ENCODE measurements around the gene CCR2.
"Not testable (repeated sequence)": the region's sequence is repeated elsewhere in the genome, so short reads cannot be mapped to it uniquely, and the experiment has no call there.

Gene CCR2

DNA sequence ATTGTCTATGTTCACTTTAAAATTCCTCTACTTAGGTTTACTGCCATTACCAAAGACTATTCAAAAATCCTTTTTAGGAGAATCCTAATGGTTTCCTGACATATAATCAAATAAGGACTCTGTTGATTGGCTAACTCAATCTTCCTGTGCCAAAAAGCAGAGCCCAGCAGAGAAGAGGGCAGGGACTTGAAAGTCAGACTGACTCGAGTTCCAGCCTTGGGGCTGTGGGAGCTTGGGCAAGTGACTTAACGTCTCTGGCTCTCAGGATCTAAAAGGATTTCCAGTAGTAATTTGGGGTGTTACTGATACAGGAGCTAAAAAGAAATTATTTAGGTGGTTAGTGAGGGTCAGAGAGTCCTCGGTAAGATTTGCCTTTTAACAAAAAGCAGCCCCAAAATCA, 27.7 kb downstream of the CCR2 start:
- no peak for DNase-seq

DNA sequence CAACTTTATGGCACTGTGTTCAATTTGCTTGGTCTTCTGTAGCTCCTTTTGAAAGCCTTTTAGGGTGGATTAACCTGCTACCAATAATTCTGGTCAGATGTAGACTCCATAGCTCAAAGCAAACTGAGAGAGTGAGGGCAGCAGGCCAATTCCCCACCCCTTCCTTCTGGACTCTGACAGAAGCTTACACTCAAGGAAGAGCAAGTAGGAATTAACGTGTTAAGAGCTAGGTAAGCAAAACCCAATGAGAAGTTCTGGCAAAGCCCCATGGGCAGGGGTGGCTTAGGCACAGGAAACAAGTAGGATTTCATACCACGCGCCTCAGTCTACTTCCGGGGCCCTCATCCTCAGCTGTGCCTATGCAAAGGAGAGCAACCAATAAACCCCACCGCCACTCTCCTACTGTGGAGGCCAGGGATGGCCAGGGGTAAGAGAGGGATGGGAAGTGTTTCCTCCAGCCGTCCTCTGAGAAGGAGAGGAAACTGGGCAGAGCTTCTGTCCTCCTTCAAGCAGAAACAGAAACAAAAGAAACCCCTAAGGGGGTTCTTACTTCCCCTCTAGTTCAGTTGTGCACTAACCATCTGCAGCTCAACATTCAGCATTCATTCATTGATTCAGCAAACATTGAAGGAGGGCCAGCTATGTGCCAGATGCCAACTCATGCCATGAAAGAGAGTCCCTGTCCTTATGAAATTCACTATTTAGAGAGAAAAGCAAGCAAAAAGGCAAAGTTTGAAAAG, 29.5 kb downstream of the CCR2 start:
- DNase-seq: no peak

DNA sequence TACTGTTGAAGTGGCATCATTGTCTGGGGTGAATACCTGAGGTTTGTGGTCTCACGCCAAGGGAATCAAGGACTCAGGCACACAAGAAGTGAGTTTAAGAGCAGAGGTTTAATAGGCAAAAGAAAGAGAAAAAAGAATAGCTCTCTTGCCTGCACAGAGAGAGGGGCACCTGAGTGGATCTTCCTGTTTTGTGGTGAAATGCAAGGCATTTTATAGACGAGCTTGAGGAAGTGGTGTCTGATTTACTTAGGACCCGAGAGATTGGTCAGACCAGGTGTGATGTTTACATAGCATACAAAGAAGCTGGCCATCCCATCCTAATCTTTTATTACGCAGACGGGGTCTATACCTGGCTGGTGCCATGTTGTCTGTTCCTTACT, 30.0 kb downstream of the CCR2 start:
- no peak for DNase-seq

DNA sequence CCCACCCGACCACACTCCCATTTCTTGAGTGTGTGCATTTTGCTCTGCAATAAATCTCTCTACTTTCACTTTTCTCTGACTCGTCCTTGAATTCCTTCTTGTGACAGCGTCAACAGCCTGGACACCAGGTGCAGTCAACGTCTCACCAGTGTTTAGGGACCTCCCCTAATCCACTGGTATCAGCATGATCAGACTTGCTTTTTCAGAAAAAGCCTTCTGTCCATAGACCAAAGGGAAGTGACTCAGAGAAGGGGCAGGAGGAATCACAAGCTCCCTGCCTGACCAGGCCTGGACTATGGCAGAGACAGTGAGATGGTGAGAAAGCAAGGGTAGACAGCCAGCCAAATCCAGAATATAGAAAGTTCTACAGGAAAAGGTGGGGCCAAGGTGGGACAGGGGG, 32.3 kb downstream of the CCR2 start:
- DNase-seq: peak; percentile 18

DNA sequence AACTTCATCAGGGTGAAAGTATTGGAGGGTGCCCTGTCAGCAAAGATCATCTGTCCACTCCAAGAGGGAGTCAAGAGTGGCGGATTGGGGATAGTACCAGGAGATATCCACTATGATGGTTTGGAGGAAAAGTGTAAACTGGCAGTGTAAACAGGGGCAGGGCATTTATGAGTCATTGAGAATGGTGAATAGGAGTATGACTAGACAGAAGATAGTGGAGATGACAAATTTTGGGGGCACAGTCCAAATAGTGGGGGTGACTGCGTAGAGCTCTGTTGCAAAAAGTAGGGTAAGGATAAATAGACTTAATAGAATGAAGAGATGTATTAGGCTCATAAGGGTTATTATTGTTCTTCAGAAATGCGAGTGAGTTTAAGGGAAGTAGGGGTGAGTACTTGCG, 34.9 kb downstream of the CCR2 start:
- not testable (repeated sequence) for DNase-seq

DNA sequence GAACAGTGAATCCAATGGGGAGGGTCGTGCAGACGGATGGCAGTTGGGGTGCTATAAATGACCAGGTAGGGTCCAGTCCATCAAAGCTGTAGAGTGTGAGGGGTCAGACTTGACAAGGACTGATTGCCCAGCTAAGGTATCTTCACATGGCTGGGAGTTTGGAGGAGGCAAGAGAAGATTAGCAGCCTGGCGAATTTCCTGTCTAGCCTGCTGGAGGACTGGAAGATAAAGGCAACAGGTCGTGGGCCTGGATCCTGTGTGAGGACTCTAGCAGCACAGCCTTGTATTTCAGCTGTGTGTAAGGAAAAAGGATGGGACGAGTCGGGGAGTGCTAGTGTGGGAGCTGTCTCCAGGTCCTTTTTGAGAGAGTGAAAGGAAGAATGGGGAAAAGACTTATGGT, 35.4 kb downstream of the CCR2 start:
- DNase-seq: no peak

DNA sequence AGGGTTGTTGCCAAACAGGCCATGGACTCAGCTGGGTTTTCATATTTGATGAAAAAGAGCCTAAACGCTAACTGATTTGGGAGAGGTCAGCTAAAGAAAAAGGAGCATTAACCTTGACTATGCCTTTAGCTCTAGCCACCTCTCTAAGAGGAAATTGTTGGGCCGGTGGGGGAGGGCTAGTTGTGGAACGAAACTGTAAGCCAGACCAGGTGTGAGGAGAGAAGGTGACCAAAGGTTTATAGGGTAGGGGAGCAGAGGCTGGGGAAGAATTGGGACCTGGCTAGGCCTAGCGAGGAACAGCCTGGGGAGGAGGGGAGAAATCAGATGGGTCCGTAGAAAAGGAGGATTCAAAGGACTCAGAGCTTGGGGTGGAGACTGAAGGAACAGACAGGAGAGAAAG, 37.6 kb downstream of the CCR2 start:
- not testable (repeated sequence) for DNase-seq

DNA sequence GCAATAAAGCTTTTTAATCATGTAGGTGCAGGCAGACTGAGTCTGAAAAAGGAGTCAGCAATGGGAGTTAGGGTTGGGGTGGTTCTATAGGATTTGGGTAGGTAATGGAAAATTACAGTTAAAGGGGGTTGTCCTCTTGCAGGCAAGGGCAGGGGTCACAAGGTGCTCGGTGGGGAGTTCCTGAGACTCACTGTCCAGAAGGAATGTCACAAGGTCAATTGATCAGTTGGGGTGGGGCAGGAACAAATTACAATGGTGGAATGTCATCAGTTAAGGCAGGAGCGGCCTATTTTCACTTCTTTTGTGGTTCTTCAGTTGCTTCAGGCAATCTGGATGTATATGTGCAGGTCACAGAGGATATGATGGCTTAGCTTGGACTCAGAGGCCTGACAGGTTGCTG, 39.1 kb downstream of the CCR2 start:
- DNase-seq: no peak

DNA sequence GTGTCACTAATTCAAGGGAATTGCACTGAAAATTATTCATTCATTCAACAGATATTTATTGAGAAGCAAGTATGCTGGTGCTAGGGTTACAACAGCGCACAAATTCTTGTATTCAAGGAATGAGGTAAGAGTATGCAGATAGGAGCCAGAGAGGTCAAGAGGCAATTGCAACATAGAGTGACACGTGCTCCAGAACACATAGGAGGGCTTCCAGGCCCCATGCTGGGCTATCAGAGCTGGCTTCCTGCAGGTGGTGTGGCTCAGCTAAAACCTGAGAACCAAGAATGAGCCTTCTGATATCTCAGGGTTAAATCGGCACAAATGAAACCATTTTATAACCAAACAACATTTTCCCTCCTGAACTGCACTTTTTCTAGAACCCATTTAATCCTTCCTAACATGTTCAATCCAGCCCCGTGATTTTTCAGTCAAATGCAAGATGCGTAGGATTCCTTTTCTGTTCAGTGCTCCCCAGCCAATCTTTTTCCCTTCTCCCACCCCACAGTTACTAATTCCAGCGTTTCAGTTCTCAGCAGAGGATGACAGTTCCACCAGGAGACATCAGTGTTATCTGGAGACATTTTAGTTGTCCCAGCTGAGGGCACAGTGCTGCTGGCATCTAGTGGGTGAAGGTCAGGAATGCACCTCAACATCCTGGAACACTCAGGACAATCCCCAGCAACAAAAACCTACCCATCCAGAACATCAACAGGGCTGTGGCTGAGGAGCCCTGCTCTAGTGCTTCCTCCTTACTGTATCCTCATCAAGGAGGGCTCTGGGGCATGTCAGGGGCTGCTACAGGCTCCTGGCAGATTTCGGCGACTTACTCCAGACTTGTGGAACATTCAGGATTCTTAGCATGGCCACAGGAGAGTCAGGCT, 39.9 kb downstream of the CCR2 start:
- no peak for DNase-seq

DNA sequence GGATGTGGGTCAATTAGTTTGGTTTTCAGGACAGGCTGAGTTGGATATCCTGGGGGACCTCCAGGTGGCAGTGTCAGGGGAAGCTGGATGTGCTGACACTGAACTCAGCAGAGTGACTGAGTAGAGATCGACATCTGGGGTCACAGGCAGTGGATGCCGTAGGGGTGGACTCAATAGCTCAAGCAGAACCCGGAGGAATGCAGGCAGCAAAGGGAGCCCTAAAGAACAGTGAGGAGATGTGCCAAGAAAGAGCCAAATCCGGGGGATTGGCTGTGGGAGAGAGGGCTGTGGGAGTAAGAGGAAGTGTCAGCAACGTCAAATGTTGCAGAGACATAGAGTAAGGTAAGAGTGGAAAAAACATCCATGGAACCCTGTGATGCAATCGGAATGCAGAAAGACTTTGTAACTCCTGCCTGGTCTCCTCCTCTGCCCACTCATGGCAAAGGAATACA, 41.3 kb downstream of the CCR2 start:
- no peak for DNase-seq

DNA sequence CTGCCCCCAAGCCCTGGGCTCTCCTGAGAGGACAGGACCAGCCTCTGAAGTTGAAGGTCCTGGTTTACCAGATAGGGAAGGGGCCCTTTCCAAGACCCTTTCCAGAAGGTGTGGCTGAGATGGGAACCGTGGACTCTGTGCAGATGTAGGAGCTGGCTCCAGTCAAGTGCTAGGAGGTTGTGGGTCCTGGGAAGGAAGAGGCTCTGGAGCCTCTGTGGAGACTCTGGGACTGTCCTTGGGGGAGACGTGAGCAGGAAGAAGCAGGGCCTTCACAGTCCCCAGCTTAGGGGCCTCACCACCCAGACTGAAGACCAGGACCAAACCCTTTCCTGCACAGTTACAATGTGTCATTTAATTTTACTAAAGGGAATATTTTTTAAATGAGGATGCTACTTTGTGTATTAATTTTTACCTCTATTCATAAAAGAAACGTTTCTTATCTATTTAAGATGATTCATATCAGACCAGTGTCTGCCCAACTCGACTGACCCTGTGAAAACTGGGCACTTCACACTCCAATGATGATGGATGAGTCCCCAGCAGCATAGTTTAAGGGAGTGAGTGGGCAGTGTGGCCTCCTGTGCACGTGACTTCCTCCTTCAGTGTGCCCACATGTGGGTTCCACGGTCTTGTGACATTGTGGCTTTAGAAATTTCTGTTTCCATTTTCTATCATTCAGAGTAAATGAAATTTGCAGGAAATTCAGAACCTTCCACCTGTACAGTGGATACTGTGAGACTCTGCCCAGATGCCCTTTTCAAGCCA, 42.0 kb downstream of the CCR2 start:
- no peak for DNase-seq

DNA sequence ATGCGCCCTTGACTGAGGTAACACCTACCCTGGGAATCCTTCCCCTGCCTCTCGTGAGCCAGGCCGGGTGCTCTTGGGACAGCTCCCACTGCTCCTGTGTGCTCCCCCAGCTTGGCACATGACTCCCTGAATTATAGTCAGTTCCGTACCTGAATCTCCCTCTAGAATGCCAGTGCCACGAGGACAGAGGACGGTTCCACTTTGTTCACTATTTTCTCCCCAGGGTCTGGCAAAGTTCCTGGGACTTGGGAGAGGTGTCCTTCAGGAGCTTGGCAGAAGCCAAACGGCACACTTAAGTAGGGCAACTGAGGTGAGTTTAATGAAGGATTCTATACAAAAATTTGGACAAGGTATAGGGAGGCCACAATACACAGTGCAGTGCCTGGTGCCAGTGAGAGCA, 43.2 kb downstream of the CCR2 start:
- no peak for DNase-seq

DNA sequence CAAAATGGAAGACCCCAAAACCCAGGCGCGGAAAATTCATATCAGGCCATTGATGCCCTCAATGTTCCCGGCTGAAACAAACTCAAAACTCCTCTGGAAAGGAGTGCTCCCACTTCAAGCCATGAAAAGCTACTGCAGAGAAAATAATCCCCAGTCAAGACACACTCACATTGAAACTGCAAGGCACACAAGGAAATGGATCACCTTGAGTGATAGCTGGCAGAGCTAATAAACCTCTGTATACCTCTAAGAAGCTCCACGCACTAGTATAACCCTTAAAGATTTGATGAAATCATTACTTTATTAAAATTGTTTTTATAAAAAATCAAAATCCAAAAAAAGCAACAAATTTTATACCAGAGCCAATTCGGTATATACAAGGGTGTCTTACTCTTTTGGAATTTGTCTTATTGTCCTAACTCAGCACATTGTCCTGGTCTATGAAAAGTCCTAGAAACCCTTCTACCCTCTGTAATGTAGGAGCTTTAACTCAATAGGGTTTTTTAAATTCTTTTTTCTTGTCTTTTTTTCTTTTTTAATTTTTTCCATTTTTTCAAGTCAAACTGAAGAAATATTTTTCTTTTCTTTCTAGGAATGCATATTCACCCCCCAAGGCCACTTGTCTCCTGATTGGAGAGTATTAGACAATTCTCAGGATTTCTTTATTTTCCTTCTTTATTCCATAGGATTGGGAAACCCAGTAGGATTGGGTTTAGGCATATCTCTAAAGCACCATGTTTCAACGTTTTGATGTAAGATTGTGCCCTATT, 44.5 kb downstream of the CCR2 start:
- DNase-seq: no peak

DNA sequence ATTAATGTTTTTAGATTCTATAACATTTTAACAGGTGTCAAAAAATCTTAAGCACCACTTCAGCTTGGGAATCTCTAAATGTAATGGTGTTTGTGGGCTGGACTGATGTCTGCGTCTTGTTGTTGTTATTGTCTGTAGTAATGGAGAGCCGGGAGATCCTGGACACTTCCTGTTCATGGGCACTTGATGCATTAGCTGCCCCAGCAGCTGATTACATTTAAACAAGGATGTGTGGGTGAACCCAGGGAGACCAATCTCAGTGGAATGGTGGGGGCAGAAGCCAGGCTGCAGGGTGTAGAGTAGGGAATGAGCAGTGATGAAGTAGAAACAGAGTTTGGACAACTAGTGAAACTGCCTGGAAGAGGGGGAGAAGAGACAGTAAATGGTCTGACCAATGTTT, 45.2 kb downstream of the CCR2 start:
- no peak for DNase-seq

DNA sequence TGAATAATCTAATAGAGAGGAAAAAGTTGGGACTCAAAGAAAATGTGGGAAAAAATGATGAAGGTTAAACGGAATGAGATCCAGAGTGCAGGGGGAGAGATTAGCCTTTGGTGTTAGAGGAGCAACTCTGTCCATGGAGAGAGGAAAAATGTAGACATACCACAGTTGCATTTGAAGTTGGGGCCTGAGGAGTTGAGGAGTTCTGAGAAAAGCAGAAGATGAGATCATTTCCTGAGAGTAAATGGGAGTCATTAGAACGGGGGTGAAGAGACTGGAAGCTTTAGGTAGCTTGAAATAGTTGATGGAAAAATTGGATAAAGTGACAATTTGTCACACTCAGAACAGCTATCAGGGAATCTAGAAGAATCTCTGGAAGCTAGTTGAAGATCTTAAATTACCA, 45.6 kb downstream of the CCR2 start:
- DNase-seq: no peak

DNA sequence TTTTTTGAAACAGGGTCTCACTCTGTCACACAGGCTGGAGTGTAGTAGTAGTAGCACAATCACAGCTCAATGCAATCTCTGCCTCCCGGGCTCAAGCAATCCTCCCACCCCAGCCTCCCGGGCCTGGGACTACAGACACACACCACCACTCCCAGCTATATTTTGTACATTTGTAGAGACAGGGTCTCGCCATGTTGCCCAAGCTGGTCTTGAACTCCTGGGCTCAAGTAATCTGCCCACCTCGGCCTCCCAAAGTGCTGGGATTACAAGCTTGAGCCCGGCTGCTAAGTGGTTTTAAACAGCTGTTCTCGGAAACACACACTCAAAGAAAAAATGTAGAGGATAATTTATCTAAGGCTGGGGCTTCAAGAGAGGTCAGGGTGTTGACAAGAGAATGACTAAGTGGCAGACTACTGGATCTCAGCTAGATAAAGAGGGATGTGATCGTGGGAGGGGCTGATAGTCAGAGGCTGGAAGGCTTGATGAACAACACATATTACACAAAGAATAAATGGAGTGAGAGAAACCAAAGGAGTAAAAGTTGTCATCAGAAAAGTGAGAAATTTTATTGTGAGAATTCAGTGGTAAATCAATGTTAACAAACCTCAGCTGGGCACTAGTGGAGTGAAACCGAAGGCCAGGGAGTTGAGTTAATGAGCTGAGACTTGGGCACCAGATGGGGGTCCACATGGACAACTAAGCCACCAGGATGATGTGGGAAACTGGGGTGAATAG, 46.3 kb downstream of the CCR2 start:
- no peak for DNase-seq

DNA sequence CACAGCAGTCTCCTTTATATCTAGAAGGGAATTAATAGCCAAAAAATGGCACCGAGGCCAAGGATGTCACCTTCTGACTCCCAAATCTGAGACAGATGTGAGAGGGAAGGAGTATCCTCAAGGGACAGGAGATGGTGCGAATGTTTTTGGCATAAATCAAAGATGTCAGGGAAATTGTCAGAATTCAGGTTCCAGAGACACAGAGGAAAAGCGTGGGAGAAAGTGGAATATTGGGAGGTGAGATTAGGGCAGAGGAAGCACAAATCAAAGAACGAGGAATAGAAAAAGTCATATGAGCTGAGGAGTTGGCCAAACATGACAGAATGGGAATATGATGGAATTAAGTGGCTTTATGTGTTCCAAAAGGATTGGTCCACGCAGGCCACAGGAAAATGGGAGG, 46.9 kb downstream of the CCR2 start:
- DNase-seq: no peak

DNA sequence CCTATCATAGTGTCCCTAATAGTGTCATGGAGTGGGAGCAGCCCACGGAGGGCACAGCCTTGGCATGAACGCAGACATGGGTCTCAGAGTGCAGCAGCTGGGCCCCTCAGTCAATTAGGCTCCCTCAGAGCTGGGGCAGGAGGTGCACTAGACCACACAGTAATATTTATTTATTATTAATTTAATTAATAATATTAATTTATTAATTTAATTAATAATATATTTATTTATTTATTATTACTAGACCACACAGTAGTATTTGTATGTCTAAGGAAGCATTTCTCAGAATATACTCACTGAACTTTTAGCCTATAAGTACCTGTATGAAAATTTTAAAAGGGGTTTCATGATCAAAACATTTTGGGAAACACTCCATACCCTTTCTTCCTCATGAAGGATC, 47.7 kb downstream of the CCR2 start:
- DNase-seq: no peak

DNA sequence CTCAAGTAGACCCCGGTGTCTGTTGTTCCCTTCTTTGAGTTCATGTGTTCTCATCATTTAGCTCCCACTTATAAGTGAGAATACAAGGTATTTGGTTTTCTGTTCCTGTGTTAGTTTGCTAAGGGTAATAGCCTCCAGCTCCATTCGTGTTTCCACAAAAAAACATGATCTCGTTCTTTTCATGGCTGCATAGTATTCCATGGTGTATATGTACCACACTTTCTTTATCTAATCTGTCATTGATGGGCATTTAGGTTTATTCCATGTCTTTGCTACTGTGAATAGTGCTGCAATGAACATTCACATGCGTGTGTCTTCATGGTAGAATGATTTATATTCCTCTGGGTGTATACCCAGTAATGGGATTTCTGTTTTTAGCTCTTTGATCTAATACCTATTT, 49.0 kb downstream of the CCR2 start:
- not testable (repeated sequence) for DNase-seq

DNA sequence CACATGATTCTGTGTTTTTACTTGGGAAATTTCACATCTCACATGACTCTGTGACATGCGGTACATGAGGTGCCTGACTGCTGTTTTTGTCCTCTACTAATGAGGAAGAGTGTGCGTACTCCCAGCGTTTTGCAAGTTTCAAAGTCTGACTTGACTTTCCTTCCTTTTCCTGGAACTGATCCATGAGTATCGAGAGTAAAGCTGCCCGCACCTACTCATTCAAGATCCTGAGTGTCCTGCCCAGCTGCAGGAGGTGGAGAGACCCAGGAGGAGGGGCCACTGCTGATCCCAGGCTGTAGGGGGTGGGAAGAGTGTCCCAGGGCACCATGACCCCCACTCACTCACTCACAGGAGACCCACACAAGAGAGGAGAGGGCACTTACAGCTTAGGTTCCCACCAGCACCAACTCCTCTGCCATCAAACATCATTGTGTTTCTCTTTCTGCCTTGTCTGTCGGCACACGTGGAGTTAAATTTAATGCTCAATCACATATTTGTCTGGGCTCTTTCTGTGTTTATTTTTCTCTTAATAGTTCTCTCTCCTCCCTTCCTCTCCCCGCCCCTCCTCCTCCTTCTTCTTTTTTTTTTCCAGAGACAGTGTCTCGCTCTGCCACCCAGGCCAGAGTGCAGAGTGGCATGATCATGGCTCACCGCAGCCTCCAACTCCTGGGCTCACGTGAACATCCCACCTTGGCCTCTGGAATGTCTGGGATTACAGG, 51.5 kb downstream of the CCR2 start:
- DNase-seq: no peak

DNA sequence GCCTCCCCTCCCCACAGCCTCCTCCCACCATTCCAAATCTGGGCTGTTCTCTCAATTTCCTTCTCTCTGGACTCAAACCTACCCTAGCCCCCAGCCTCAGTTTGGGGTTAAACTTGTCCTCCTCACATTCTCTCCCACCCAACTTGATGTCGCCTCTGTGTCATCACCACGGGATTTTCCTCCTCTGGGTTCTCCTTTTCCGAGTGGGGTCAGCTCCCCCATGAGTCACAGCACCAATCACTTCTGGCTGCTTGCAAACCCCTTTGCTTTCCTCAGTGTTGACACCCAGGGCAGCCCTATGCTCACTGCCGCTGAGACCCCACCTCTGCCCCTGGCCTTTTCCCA, 52.5 kb downstream of the CCR2 start:
- no peak for DNase-seq
